Fibroblast of lung (primary cell): Measurements from ENCODE around the gene ZNF708. TPM values are rescaled to one million over a fixed set of nuclear protein-coding genes. Genes with fewer than 3 reads are reported as not detected.

ENCODE experiments used
- DNase-seq, 2 donors: peaks; one replicate each; pipeline versions ENCODE4 v3.0.0 to v3.0.0-alpha.2; 2010; ENCODE audit warnings: low read depth in 2 of 2
- H2AFZ ChIP-seq: 2 replicates; pipeline ENCODE4 v1.5.1; 2012; ENCODE audit warnings: low read length, control low read depth, inconsistent platforms
- H3K27ac ChIP-seq: 2 replicates; pipeline ENCODE4 v1.5.1; 2011; ENCODE audit warnings: low read length, control low read depth; ENCODE audit not compliant: insufficient read depth
- H3K27me3 ChIP-seq: 2 replicates; pipeline ENCODE4 v1.5.1; 2011; ENCODE audit warnings: mild to moderate bottlenecking, low read length; ENCODE audit not compliant: control insufficient read depth, insufficient read depth
- H3K36me3 ChIP-seq: 2 replicates; pipeline ENCODE4 v1.5.1; 2011; ENCODE audit warnings: low read length; ENCODE audit not compliant: control insufficient read depth, insufficient read depth
- H3K4me1 ChIP-seq: 2 replicates; pipeline ENCODE4 v1.5.1; 2011; ENCODE audit warnings: low read length; ENCODE audit not compliant: control insufficient read depth, insufficient read depth; ENCODE audit errors: extremely low read depth
- H3K4me2 ChIP-seq: 2 replicates; pipeline ENCODE4 v1.5.1; 2011; ENCODE audit warnings: low read length, control low read depth; ENCODE audit not compliant: insufficient read depth; ENCODE audit errors: extremely low read depth
- H3K4me3 ChIP-seq, 4 experiments: fragments of 200-600 bp in 1 of 4; sonication (generic) in 1 of 4; replicated peaks in 1 of 4; 2 replicates each; pipeline ENCODE4 v1.5.1; 2011 to 2016; ENCODE audit warnings: low read length in 4 of 4, low read depth in 3 of 4, mild to moderate bottlenecking in 3 of 4, control low read depth in 2 of 4, inconsistent platforms in 1 of 4, mixed read lengths in 1 of 4; ENCODE audit not compliant: insufficient read depth in 1 of 4; ENCODE audit errors: control extremely low read depth in 1 of 4
- H3K79me2 ChIP-seq: 2 replicates; pipeline ENCODE4 v1.5.1; 2012; ENCODE audit warnings: mild to moderate bottlenecking, low read length, inconsistent platforms; ENCODE audit not compliant: control insufficient read depth, insufficient read depth
- H3K9ac ChIP-seq: 2 replicates; pipeline ENCODE4 v1.5.1; 2011; ENCODE audit warnings: mild to moderate bottlenecking, low read length, control low read depth; ENCODE audit not compliant: insufficient read depth
- H3K9me3 ChIP-seq: 2 replicates; pipeline ENCODE4 v1.5.1; 2012; ENCODE audit warnings: low read depth, low read length; ENCODE audit not compliant: control insufficient read depth, insufficient read depth
- H4K20me1 ChIP-seq: 2 replicates; pipeline ENCODE4 v1.5.1; 2011; ENCODE audit warnings: low read length; ENCODE audit not compliant: control insufficient read depth, insufficient read depth; ENCODE audit errors: extremely low read depth
- EZH2 ChIP-seq: IDR thresholded peaks from 2 replicates; pipeline ENCODE4 v1.5.1; 2012; ENCODE audit warnings: low read length, control low read depth, mild to moderate bottlenecking; ENCODE audit errors: missing control alignments
- polyA plus RNA-seq, 2 donors: library from polyadenylated mRNA; depleted of rRNA in 1 of 2; stranded (reverse) in 1 of 2; unstranded in 1 of 2; fragments of >200 nt; gene quantifications; 2 replicates each; pipeline ENCODE4 v1.2.1, GENCODE V29; 2011 to 2012; ENCODE audit warnings: missing spikeins in 1 of 2
- total RNA-seq: library from RNA; depleted of rRNA; stranded (reverse); fragments of >200 nt; gene quantifications from 2 replicates; pipeline ENCODE4 v1.2.1, GENCODE V29; 2014
- TF ChIP-seq, protein P1 (sequence below), 2 donors: IDR thresholded peaks in 1 of 2; conservative IDR thresholded peaks in 1 of 2; 1 replicate in 1 of 2; 2 replicates in 1 of 2; pipeline ENCODE4 v1.5.1; 2011 to 2012; ENCODE audit warnings: low read length in 2 of 2, control low read depth in 1 of 2, inconsistent platforms in 1 of 2, low read depth in 1 of 2, mild to moderate bottlenecking in 1 of 2

ZNF708 gene
- total and polyA plus RNA-seq, 2 donors (not counting 1 experiment from before 2014, with no cell fraction given): 2.5 to 4.6 TPM

DNA sequence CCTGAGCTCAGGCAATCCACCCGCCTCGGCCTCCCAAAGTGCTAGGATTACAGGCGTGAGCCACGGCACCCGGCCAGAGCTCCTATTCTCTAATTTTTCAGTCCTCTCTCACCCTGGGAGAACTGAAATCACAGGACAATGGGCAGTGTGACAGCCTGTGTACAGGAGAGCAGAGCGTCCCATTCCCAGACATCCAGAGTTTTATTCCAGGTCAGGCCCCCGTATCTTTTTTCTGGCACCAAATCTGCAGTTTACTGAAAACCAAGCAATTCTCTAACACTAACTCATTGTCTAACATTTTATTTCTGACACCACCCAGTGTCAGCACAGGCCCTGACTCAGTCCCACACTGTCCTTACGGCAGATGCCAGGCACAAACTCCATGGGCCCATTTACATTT is 6.7 kb downstream of the ZNF708 start:
- DNase-seq: peak in 1 of 2 donors; percentile 71
- TF ChIP-seq EZH2: no peak
- TF ChIP-seq, protein P1, sequence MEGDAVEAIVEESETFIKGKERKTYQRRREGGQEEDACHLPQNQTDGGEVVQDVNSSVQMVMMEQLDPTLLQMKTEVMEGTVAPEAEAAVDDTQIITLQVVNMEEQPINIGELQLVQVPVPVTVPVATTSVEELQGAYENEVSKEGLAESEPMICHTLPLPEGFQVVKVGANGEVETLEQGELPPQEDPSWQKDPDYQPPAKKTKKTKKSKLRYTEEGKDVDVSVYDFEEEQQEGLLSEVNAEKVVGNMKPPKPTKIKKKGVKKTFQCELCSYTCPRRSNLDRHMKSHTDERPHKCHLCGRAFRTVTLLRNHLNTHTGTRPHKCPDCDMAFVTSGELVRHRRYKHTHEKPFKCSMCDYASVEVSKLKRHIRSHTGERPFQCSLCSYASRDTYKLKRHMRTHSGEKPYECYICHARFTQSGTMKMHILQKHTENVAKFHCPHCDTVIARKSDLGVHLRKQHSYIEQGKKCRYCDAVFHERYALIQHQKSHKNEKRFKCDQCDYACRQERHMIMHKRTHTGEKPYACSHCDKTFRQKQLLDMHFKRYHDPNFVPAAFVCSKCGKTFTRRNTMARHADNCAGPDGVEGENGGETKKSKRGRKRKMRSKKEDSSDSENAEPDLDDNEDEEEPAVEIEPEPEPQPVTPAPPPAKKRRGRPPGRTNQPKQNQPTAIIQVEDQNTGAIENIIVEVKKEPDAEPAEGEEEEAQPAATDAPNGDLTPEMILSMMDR (conservative IDR thresholded peaks at IDR 0.05 in 1 of 2, IDR thresholded peaks at IDR 0.05 in 1 of 2; ENCODE audit: low read depth in 1 of 2, low read length in 2 of 2): no peak
- Histone ChIP-seq H3K9ac (no peak overlapping the region), H2AFZ (no peak overlapping the region), H3K4me3 (no peak overlapping the region), H3K4me2 (no peak overlapping the region), H4K20me1 (no peaks in the 10 kb centered on the region), H3K27ac (no peak overlapping the region), H3K36me3 (no peaks in the 10 kb centered on the region), H3K27me3 (no peaks in the 10 kb centered on the region), H3K4me1 (no peaks in the 10 kb centered on the region), H3K9me3 (no peaks in the 10 kb centered on the region), H3K79me2 (peaks cover 34% of the 10 kb centered on the region)

DNA sequence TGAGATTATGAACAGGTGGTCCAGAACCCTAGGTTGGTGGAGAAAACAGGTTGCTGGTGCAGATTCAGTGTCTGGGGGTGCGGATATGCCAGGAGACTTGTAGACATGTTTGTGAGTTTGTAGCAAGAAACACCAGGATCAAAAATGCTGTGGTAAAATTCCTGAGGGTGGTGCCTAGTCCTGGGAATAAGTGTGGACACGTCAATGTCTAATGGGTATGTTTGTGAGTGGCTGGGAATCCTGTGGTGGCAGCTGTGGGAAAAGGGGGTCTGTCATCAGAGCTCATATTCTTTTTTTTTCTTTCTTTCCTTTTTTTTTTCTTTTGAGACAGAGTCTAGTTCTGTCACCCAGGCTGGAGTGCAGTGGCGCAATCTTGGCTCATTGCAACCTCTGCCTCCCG is 7.2 kb downstream of the ZNF708 start:
- Histone ChIP-seq H3K4me3 (no peak overlapping the region), H4K20me1 (no peaks in the 10 kb centered on the region), H3K27ac (no peak overlapping the region), H3K27me3 (no peaks in the 10 kb centered on the region), H2AFZ (no peak overlapping the region), H3K9me3 (no peaks in the 10 kb centered on the region), H3K36me3 (no peaks in the 10 kb centered on the region), H3K9ac (no peak overlapping the region), H3K79me2 (peaks cover 36% of the 10 kb centered on the region), H3K4me1 (no peaks in the 10 kb centered on the region), H3K4me2 (no peak overlapping the region)
- DNase-seq: peak in 1 of 2 donors; percentile 76
- TF ChIP-seq, protein P1 (conservative IDR thresholded peaks at IDR 0.05 in 1 of 2, IDR thresholded peaks at IDR 0.05 in 1 of 2; ENCODE audit: low read depth in 1 of 2, low read length in 2 of 2): no peak
- no peak for TF ChIP-seq EZH2

DNA sequence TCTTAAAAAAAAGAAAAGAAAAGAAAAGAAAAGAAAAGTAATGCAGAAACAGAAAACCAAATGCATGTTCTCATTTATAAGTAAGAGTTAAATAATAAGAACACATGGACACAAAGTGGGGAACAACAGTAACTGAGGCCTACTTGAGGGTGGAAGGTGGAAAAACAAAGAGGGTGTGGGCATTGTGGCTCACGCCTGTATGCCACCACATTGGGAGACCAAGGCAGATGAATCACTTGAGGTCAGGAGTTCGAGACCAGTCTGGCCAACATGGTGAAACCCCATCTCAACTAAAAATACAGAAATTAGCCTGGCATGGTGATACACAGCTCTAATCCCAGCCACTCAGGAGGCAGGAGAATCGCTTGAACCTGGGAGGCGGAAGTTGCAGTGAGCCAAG is 8.1 kb downstream of the ZNF708 start:
- no peaks in the 10 kb centered on the region for H3K9me3 ChIP-seq
- DNase-seq: peak in 1 of 2 donors; percentile 43
- TF ChIP-seq, protein P1 (conservative IDR thresholded peaks at IDR 0.05 in 1 of 2, IDR thresholded peaks at IDR 0.05 in 1 of 2; ENCODE audit: low read depth in 1 of 2, low read length in 2 of 2): no peak
- no peak for TF ChIP-seq EZH2
- no peaks in the 10 kb centered on the region for H3K36me3 ChIP-seq
- H3K4me1 ChIP-seq: no peaks in the 10 kb centered on the region
- no peak overlapping the region for H3K4me3 ChIP-seq
- H2AFZ ChIP-seq: no peak overlapping the region
- no peak overlapping the region for H3K9ac ChIP-seq
- no peaks in the 10 kb centered on the region for H3K27me3 ChIP-seq
- no peaks in the 10 kb centered on the region for H4K20me1 ChIP-seq
- no peak overlapping the region for H3K27ac ChIP-seq
- no peak overlapping the region for H3K4me2 ChIP-seq
- peaks cover 33% of the 10 kb centered on the region for H3K79me2 ChIP-seq
